ENCODE measurements around the gene ABCA3.
"Not testable (repeated sequence)": the region's sequence is repeated elsewhere in the genome, so short reads cannot be mapped to it uniquely, and the experiment has no call there.

ABCA3 gene

DNA sequence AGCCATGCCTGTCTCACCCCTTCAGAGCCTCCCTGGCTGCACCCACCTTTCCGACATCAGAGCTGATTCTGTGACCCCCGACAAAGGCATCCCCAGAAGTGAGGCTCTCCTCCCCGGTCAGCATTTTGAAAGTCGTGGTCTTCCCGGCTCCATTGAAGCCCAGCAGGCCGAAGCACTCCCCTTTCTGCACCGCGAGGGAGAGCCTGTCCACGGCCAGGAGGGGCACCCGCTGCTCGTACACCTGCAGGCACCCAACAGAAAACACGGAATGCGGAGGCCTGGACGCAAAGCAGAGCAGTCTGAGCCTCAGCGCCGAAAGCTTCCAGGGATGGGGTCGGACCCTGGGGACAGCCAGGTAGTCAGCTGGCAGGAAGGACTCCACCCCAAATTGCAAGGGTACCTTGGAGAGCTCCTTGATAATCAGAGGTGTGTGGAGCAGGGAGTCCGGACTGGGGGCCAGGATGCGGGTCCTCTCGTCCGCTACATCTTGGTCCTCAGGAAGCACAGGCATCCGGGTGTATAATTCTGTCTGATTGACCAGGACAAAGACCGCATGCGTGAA lies 59.5 kb downstream of the ABCA3 start:
- no peak for DNase-seq (ENCODE audit: low read depth, low spot score)

DNA sequence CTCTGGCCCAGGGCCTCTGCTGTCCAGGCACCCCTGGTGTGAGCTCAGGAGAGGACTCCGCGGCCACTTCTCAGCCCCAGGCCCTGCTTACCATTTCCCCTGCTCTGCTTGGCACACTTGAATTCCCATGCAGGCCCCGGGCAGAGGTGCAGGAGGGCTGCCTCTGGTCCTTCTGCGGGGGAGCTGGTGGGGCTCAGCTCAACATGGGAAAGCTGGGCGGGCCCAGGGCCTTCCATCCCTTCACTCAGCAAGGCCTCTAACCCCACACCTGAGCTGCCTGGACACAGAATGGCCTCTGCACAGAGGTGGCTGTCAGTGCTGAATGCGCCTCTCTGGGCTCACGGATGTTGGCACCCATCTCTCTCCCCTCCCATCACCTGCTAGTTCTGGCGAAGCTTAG lies 60.1 kb downstream of the ABCA3 start:
- no peak for DNase-seq (ENCODE audit: low read depth, low spot score)

DNA sequence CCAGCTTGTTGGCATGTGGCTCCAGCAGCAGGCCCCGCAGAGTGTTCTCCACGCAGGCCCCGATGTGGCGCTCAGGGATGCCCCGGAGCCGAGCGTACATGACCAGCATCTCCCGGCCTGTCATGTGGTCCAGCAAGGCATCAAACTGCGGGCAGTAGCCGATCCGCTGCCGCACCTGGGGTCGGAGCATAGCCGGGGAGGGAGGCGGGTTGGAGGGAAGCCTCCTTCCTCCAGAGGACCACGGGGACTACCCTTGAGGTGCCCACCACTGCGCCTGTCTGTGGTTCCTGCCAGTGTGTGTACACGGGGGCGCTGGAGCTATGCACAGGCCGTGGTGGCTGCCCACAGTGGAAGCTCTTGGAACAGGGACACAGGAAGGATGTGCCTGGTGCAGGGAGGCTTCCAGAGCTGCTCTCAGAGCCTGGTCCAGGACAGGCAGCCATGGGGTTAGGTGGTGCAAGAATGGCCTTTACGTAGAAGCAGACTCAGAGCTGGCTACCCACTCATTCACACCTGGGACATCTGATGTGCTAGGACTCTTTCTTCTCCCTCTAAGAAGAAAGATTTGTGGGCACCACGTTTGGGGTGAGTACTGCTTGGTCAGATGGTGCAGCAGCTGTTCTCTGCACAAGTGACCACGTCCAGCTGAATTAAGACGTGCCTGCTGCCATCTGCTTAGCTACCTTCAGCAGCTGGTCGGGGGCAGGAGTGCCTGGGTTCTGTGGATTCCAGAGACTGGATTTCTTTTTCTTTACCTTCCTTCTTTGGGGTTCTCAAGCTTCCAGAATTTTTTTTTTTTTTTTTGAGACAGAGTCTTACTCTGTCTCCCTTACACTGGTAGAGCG lies 61.4 kb downstream of the ABCA3 start:
- no peak for DNase-seq (ENCODE audit: low read depth, low spot score)

DNA sequence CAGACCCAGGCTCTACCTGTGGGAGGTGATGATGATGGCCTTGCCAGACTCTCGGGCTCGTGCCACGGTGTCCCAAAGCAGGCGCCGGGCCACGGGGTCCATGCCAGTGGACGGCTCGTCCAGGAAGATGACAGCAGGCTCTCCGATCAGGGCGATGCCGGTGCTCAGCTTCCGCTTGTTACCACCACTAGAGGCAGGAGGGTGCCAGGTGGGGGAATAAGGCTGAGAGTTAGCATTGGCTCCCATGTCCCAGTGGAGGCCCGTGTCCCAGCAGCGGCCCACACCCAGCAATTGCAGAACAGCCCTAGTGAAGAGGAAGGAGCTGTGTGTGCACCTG lies 62.3 kb downstream of the ABCA3 start:
- DNase-seq (ENCODE audit: low read depth, low spot score) = no peak

DNA sequence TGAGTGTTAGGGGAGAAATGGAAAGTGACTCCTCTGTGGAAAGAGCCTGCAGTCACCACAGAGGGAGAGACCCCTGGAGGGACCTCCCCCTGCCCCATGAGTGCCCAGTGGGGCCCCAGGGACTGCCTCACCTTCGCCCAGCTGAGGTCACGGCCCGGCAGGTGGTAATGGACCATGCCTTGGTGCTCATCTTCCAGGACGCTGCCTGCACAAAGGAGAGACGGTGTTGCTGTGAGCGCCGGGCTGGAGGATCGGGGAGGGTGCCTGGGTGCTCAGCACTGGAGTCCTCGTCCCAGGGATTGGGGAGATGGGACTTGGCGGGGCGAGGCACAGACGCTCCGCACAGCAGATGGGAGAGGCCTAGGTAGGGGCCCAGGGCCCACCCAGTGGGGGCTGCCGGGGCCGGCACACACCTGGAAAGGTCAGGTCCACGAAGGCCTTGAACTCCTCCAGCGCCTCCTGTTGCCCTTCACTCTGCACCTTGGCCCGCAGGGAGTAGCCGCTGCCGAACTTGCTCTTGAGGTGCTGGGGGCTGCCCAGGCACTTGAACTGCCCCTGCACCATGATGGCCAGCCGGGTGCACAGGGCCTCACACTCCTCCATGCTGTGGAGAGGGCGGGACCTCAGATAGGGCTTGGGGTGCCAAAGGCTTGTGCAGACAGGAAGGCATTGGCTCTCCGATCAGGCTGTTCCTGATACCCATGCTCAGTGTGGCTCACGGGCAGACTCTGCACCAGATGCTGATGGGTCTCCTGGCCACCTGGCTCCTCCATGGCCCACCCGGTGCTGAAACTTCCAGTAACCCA lies 62.9 kb downstream of the ABCA3 start:
- no peak for DNase-seq (ENCODE audit: low read depth, low spot score)

DNA sequence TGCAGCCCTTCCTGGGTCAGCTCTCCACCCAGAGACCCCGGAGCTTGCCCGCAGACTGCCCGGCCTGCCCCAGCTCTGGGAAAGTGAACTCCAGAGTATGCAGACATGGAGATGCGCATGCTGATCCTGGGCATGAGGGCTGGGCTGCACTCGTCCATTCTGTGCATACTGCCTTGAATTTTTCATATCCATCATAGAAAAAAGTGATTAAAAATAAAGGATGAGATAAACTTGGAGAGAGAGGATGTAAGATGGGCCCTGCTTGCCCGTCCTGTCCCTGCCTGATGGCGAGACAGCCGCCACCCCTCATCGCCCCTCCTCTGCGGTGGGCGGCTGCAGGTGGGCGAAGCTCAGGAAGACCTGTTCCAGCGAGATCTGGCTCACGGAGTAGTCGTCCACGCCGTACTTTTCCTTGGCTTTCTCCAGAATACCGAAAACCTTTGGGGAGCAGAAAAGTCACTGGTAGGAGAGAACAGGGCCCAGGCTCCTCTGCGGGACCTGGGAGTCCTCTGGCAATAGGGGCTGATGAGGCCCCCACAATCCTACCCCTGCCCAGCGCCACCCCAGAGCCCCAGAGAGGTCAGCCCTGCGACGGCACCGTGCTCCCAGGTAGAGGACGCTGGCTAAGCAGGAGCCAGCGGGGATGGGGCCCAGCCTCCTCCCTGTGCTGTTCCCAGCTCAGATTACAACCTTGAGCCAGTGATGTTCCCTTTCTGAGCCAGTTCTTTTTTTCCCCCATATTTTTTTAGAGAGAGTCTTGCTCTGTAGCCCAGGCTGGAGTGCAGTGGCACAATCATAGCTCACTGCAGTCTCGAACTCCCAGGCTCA lies 63.9 kb downstream of the ABCA3 start:
- no peak for DNase-seq (ENCODE audit: low read depth, low spot score)

DNA sequence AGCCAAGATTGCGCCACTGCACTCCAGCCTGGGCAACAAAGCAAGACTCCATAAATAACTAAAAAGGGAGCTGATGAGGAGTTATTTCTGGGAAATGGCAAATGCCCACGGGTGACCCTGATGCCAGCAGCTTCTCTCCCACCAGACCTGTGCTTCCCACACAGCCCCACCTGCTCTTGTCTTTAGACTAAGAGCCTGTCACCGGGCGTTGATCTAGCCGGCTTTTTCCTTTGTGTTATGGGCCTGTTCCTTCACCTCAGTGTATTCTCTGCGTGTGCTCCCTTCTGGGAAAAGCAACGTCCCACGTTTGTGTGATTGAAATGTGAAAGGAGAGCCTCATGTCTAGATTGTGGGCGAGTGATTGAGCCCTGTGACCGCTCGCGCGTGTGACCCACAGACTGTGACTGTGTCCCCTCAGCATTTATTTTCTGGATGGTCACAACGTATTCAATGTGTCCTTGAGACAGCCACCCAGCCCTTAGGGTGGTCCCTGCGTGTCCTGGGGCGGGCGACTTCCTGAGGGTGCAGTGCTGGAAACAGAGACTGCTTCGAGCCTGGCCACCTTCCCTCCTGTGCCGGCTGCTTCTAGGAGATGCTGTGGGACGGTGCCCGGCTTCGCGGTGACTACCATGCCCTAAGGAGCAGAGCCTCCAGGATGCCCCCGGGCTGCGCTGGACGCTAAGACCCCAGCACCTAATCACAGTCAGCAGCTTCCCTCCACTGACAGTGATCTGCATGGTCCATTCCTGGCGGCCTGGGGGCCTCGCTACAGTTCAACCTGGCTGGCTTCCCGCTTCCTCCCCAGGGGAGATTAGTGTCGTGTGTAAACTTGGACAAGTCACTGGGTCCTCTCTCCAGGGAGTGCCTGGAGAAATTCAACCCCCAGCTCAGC lies 64.8 kb downstream of the ABCA3 start:
- DNase-seq (ENCODE audit: low read depth, low spot score) = no peak

DNA sequence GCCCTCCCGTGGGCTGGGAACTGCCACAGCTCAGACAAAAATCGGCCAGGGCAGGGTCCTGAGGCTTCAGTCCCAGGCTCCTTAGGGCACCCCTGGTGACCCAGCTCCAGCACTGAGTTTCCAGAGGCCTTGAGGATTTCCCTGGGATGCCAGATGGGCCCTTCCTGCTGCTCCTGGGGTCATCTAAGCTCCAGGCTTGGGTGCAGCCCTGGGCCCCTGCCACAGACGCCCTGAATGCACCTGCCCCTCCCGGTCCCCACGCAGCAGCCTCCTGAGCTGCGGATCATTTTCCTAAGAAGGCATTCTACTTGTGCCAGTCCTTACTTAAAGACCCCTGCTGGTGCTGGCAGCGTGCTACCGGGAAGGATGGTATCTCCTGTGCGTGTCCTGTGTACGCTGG lies 66.6 kb downstream of the ABCA3 start:
- no peak for DNase-seq (ENCODE audit: low read depth, low spot score)

DNA sequence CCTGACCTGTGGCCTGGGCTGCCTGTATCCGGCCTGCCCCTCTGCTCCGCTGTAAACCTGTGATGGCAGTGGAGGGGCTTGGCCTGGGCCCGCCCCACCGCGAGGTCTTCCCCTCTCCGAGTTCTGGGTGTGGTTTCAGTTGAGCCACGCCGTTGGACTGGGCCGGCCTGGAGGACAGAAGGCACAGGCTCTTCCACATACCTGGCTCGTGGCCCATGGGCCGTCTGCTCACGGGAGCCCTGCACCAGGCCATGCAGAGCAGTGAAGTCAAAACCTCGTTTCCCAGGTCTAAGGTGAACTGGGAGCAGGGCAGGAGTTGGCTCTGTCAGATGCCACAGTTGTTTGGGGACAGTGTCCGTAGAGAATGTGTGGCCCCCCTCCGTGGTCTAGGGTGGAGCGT lies 67.0 kb downstream of the ABCA3 start:
- DNase-seq (ENCODE audit: low read depth, low spot score) = no peak

DNA sequence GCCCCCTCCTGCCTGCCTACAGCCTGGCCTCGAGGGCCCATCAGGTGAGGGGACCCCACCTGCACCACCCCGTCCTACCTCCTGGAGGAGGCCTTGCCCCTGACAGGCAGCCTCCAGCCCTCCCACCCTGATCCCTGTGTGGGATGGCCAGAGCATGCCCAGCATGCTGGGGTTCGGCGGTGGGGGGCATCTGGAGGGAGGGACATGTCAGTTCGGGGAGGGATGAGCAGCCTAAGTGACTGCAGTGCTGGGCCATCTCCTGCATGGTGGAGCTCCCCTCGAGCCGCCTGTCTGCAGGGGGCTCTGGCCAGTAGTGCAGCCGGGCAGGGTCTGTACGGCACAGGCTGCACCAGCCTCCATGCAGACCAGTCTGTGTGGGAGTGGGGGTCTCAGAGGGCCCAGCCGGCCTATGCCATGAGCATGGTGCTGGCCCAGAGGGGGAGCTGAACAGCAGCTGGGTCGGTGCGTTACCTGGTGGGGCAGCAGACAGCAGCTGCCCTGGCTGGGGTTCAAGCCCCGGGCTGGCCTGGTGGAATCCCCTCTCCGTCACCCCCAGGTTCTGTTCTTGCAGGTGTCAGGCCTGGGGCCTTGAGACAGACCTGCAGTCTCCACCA lies 68.6 kb downstream of the ABCA3 start:
- no peak for DNase-seq (ENCODE audit: low read depth, low spot score)

DNA sequence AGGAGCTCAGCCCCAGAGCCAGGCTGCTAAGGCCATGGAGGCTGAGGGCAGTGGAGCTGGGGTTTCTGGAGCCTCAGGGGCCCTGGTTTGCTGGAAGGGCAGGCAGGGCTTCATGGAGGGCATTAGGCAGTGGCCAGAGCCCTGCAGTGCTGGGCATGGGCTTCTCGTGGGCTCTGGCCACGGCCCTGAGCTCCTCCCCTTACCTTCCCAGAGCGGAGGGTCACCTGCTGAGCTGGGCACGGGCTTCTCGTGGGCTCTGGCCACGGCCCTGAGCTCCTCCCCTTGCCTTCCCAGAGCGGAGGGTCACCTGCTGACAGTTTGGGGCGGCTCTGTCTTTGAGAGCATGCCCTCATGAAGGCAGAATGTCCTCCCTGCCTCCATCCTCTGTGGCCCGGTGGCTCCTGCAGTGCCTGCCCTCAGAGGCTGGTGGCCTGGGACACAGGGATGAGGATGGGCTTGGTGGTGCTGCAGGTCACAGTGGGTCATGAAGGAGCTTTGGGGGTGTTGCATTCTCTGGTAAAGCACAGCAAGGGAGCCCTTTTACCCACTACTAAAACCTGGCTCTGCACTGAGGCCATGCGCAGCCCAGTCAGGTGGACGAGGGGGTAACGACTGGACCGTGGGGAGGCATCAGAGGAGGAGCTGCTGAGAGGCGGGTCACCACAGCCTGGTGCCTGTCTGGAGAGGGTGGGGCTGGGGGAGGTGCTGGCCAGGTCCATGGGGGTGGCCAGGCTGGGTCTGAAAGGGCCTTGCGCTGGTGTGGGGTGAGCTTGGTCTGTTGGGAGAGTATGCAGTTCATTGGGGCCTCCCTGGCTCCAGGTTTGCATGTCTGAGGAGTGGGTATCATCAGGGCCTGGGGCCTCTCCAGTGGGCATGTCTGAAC lies 69.7 kb downstream of the ABCA3 start:
- DNase-seq (ENCODE audit: low read depth, low spot score) = no peak

DNA sequence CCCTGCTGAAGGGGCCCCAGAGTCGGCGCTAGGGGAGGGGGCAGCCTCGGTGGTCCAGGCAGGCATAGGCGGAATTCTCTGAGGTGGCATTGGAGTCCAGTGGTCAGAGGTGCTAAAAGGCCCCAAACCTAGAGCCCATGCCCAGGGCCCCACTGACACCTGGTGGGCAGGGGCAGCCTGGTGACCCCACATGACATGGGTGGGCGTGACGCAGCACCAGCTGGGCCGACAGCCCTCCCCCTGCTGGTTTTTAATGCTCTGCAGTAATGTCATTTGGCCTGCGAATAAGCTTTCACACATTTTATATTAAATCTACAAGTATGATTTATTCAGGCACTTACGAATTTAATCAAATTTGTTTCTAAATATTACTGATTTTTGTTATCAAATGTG lies 70.5 kb downstream of the ABCA3 start:
- no peak for DNase-seq (ENCODE audit: low read depth, low spot score)

DNA sequence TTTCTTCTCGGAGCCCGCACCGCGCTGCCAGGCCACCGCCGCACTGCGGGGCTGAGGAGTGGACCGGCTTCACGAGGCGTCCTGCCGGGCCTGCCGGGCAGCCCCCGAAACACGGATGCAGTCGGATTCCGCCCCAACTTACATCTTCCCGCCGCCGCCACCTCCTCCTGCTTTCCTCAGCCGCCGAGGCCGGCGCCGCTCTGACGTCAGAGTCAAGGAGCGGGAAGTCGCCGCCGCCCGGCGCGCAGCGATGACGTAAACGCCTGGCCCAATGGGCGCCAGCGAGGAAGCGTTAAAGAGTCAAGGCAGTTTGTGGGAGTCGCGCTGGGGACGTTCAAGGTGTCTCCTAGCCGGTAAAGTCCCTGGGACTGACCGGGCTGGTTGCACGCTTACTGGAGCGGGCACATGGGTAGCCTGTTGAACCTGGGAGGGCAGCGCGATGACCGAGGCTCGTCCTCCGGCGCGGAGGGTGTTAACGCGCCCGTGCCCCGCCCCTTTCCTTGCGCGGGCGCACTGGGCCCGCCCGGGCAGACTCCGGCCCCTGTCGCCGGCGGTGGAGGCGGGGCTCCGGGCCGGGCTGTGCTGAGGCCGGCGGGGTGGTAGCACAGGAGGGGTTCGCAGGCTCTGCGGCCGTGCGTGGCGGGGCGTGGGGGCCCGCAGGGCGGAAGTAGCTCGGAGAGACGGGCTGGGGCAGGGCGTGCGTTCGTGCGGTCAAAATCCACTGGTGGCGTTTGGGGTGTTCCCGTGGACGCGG lies 72.4 kb downstream of the ABCA3 start, which contains the start of gene RNPS1:
Gene RNPS1, minus strand, starts transcription at position 214 of the 754 bp plus-strand sequence. CDS start 3,483 bp downstream, outside the sequence.
- peak; percentile 67 for DNase-seq (ENCODE audit: low read depth, low spot score)

DNA sequence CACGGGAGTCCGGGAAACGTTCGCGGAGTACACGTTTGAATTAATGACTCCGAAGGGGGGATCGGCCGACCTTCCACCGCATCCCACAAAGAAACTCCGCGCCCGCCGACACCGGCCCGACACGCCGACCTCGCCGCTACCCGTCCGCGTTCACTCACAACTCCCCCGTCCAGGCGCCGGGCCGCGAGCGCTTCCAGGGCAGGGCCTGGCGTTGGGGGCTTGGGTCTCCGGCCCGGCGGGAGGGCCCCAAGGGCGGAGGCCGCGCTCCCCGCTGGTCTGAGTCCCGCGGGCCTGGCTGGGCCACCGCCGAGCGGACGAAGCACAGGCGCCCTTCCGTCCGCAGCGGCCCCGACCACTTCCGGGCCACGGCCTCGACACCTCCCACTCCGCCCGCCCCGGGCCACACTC lies 73.0 kb downstream of the ABCA3 start:
- DNase-seq (ENCODE audit: low read depth, low spot score) = not testable (repeated sequence)

DNA sequence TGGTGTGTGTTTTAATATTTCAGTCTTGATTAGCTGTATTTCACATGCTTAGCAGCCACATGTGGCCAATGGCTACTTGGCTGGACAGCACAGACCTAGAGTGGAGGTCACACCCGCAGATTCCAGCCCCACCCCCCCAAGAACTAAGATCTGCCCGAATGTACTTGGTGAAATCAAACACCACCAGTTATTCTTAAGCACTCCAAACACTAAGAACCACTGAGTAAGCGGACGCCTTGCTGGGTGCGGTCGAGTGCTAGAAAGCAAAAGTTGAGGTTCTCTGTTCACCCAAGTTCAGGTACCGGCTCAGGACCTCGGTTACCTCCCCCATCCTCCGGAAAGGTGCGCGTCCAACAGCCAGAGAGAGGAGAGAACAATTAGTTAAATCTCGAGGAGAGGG lies 73.6 kb downstream of the ABCA3 start:
- DNase-seq (ENCODE audit: low read depth, low spot score) = not testable (repeated sequence)

DNA sequence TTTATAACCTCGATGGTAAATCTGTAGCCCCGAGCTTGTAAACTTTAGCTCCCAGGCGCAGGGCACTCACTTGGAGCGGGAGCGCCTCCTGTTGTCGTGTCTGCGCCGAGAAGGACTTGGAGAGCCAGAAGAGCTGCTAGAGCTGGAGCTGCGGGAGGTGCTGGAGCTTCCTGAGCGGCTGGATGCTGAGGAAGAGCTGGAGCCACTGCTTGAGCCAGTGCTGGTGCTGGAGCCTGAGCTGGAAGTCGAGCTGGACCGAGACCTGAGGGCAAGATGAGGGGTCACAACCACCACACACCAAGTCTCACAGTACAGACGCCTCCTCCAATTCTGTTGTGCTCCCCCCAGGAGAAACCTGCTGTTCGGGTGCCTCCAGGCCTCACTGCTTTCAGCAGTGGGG lies 77.5 kb downstream of the ABCA3 start:
- not testable (repeated sequence) for DNase-seq (ENCODE audit: low read depth, low spot score)

DNA sequence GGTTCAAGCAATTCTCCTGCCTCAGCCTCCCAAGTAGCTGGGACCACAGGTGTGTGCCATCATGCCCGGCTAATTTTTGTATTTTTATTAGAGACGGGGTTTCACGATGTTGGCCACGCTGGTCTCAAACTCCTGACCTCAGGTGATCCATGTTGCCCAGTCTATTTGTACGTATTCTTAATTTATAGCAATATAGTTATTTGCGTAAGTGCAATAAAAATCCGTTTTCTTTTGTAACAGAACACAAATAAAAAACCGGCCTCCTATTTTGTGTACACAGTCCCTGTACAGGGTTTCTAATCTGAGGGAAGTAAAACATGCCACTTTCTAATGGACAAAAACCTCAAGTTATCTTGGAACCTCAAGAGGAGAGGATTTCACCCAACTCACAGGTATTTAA lies 80.3 kb downstream of the ABCA3 start:
- DNase-seq (ENCODE audit: low read depth, low spot score) = no peak

DNA sequence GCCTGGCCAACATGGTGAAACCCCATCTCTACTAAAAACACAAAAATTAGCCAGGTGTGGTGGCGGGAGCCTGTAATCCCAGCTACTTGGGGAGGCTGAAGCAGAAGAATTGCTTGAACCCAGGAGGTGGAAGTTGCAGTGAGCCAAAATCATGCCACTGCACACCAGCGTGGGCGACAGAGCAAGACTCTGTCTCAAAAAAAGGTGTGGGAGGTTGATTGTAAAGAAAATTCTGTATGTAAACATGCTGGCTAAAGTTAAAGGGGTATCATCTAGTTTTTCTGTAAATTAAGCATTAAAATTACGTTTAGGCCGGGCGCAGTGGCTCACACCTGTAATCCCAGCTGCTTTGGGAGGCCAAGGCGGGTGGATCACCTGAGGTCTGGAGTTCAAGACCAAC lies 82.0 kb downstream of the ABCA3 start:
- DNase-seq (ENCODE audit: low read depth, low spot score) = not testable (repeated sequence)

DNA sequence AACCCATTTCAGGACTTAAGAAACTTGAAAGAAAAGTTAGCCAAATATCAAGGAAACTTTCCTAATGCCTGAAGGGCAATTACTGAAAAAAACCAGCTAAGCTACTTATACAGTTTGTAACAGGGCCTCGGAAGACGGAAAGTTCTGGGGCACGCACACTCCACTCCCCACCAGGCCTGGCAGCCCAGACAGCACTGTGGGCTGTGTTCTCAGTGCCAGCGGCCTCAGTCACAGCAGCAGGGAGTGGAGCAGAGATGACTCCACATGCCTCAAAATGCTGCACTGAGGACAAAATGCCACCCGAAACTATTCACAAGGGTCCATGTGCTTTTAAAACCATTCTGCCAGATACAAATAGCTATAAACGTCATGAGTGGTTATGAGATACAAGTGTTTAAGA lies 82.8 kb downstream of the ABCA3 start:
- DNase-seq (ENCODE audit: low read depth, low spot score) = no peak

Data from iPS DF 19.7 (cell line).